Astrocyte of the cerebellum (primary cell): ENCODE results near the gene NKX6-2.

Source experiments
- DNase-seq: peaks from one replicate; pipeline ENCODE4 v3.0.0-alpha.2; 2011; ENCODE audit warnings: low read depth
- H3K4me3 ChIP-seq: 2 replicates; pipeline ENCODE4 v1.5.1; 2011; ENCODE audit warnings: mild to moderate bottlenecking, low read depth, low read length, moderate library complexity
- in situ Hi-C: cut with HindIII; loops from 2 replicates; pipeline ENCODE4 v1.10.0; 2017; ENCODE audit warnings: low sequenced_read_pairs
- TF ChIP-seq, protein P1 (sequence below): IDR thresholded peaks from 2 replicates; pipeline ENCODE4 v1.5.1; 2012; ENCODE audit warnings: low read length, low read depth, moderate library complexity, mild to moderate bottlenecking; ENCODE audit errors: missing control alignments

Gene NKX6-2

GRCh38 chr10:132740588-132740987 lies 45.4 kb downstream of the NKX6-2 start:
- TF ChIP-seq, protein P1, sequence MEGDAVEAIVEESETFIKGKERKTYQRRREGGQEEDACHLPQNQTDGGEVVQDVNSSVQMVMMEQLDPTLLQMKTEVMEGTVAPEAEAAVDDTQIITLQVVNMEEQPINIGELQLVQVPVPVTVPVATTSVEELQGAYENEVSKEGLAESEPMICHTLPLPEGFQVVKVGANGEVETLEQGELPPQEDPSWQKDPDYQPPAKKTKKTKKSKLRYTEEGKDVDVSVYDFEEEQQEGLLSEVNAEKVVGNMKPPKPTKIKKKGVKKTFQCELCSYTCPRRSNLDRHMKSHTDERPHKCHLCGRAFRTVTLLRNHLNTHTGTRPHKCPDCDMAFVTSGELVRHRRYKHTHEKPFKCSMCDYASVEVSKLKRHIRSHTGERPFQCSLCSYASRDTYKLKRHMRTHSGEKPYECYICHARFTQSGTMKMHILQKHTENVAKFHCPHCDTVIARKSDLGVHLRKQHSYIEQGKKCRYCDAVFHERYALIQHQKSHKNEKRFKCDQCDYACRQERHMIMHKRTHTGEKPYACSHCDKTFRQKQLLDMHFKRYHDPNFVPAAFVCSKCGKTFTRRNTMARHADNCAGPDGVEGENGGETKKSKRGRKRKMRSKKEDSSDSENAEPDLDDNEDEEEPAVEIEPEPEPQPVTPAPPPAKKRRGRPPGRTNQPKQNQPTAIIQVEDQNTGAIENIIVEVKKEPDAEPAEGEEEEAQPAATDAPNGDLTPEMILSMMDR, result no peak
- no peak overlapping the region for H3K4me3 ChIP-seq
- in situ Hi-C loops, result no loop called here
- no peak for DNase-seq

DNA sequence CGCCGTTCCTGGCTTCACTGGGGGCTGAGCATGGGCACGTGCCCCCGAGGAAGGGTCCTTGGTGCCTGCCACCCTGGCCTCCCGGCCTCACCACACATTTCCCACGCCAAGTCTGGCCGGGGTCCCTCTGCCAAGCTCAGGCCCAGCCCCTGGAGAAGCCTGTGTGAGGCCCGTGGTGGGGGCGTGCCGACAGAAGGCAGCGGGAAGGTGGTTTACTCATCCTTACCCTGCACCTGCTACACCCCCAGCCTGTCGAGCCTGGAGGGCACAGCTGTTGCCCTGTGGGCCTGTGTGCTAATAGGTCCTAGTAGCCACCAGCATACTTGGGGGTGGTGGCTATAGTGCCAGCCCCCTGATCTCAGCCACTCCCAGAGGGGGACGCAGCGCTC lies 46.7 kb downstream of the NKX6-2 start:
- in situ Hi-C loops, result no loop called here
- TF ChIP-seq, protein P1, result no peak
- DNase-seq, result no peak
- H3K4me3 ChIP-seq, result no peak overlapping the region

GRCh38 chr10:132738454-132739224 lies 47.3 kb downstream of the NKX6-2 start:
- no peak for DNase-seq
- in situ Hi-C loops, result no loop called here
- H3K4me3 ChIP-seq, result no peak overlapping the region
- TF ChIP-seq, protein P1, result no peak

GRCh38 chr10:132737390-132738048 lies 48.4 kb downstream of the NKX6-2 start:
- TF ChIP-seq, protein P1, result no peak
- DNase-seq, result no peak
- H3K4me3 ChIP-seq, result no peak overlapping the region
- in situ Hi-C loops, result no loop called here

DNA sequence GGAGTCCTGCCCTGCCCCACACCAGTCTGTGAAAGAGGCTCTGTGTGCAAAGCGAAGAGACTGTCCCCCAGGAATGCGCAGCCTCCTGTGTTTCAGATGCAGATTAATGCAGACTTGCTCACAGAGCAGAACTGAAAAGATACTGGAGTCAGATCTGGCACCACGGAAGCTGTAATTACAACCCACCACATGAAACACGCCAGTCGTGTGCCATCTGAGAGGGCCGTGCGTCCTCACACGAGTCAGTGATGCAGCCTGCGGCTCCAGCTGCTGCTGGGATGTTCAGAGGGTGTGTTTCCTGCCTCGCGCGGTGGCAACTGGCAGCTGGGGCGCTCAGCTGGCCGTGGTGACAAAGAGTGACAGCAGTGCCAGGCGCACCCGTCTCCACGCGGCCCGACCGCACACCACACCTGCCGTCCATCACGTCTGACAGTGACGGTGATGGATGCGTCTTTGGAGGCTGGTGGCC lies 50.0 kb downstream of the NKX6-2 start:
- DNase-seq, result no peak
- H3K4me3 ChIP-seq, result no peak overlapping the region
- TF ChIP-seq, protein P1, result no peak
- in situ Hi-C loops, result no loop called here

GRCh38 chr10:132735341-132735775 lies 50.6 kb downstream of the NKX6-2 start:
- TF ChIP-seq, protein P1, result no peak
- H3K4me3 ChIP-seq, result no peak overlapping the region
- in situ Hi-C loops, result no loop called here
- no peak for DNase-seq
